ENCODE data around the gene MED12L.
"Not testable (repeated sequence)": the region's sequence is repeated elsewhere in the genome, so short reads cannot be mapped to it uniquely, and the experiment has no call there.

Gene MED12L

GRCh38 chr3:151387432-151387831, 302.0 kb downstream of the MED12L start:
- no peaks in the 10 kb centered on the region for H3K27me3 Mint-ChIP-seq
- no peak overlapping the region for H3K4me3 Mint-ChIP-seq
- no peaks in the 10 kb centered on the region for H3K36me3 Mint-ChIP-seq
- peaks cover 5% of the 10 kb centered on the region for H3K4me1 Mint-ChIP-seq (ENCODE audit: low read depth)
- no peak overlapping the region for H3K27ac Mint-ChIP-seq
- H3K9me3 Mint-ChIP-seq (ENCODE audit: low read depth), result no peaks in the 10 kb centered on the region

DNA sequence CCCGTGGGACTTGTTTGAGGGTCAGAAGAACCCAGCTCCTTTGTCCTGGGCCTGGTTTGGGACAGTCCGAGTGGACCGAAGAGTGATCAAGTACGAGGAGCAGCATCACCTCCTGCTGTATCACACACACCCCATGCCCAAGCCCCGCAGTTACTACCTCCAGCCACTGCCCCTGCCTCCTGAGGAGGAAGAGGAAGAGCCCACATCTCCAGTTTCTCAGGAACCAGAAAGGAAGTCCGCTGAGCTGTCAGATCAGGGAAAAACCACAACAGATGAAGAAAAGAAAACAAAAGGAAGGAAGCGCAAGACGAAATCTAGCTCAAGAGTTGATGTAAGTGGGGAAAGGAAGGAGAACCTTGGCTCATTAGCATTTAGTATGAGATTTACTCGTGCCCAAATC, 302.4 kb downstream of the MED12L start:
- H3K4me1 Mint-ChIP-seq (ENCODE audit: low read depth), result peaks cover 5% of the 10 kb centered on the region
- H3K36me3 Mint-ChIP-seq, result no peaks in the 10 kb centered on the region
- no peaks in the 10 kb centered on the region for H3K9me3 Mint-ChIP-seq (ENCODE audit: low read depth)
- H3K27ac Mint-ChIP-seq, result no peak overlapping the region
- H3K4me3 Mint-ChIP-seq, result no peak overlapping the region
- no peaks in the 10 kb centered on the region for H3K27me3 Mint-ChIP-seq

DNA sequence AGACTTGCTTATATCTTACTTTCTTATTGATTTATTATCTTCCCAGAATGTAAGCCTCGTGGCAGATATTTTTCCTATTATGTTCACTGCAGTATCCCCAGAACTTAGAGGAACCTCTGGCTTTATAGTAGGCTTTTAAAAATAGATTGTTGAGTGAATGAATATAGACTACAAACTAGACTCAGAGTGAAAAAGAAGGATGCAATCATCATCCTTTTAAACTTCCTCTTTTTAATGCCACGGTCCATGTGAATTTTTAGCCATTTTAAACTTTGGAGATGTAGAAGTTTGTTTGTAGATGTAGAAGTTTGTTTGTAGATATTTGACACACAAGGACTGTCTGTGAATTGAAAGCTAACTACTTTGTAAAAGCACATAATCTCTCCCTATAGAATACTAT, 306.3 kb downstream of the MED12L start:
- H3K36me3 Mint-ChIP-seq, result peaks cover 2% of the 10 kb centered on the region
- no peak overlapping the region for H3K27ac Mint-ChIP-seq
- H3K9me3 Mint-ChIP-seq (ENCODE audit: low read depth), result no peaks in the 10 kb centered on the region
- H3K4me1 Mint-ChIP-seq (ENCODE audit: low read depth), result no peaks in the 10 kb centered on the region
- no peaks in the 10 kb centered on the region for H3K27me3 Mint-ChIP-seq
- H3K4me3 Mint-ChIP-seq, result no peak overlapping the region

DNA sequence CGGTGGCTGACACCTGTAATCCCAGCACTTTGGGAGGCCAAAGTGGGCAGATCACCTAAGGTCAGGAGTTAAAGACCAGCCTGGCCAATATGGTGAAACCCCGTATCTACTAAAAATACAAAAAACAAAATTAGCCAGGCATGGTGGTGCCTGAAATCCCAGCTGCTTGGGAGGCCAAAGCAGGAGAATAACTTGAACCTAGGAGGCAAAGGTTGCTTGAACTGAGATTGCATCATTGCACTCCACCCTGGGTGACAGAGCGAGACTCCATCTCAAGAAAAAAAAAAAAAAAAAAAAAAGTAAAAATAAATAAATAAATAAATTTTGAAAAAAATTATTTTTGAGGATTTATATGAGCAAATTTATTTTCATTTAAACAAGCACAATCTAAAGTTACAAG, 306.7 kb downstream of the MED12L start:
- not testable (repeated sequence) for H3K9me3 Mint-ChIP-seq (ENCODE audit: low read depth); H3K27ac Mint-ChIP-seq; H3K27me3 Mint-ChIP-seq; H3K36me3 Mint-ChIP-seq; H3K4me1 Mint-ChIP-seq (ENCODE audit: low read depth); H3K4me3 Mint-ChIP-seq

DNA sequence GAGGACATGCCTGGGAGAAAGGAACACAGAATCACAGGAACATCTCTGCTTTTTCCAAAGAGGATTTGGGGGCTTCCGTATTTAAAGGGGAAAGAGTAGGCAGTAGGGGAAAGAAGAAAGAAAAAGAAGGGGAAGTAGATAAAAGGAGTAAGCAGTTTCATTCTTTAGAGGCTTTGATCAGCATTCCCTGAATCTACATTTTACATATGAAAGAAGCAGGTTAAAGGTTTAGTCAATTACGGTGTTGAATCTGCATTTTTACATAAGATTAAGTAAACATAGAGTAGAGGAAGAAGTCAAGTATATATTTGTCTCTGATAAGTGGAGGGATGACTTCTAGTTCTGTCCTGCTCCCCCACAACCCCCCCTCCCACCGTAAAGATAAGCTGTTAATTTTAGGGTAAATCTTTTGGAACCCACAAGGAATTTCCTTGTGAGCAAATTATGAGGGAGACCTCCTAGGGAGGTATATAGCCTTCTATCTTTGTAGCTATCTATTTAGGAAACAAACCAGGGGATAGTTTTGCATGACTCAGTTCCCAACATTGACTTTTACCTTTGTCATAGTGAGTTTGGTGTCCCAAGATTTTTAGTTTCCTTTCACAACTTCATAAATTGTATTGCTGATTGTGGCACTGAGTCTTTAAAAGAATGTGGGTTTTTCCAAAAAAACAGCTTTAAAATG, 307.8 kb downstream of the MED12L start:
- Mint-ChIP-seq H3K9me3 (ENCODE audit: low read depth) (no peaks in the 10 kb centered on the region), H3K27me3 (no peaks in the 10 kb centered on the region), H3K27ac (no peak overlapping the region), H3K4me3 (no peak overlapping the region), H3K4me1 (ENCODE audit: low read depth) (no peaks in the 10 kb centered on the region), H3K36me3 (peaks cover 2% of the 10 kb centered on the region)

- no peak overlapping the region for H3K27ac Mint-ChIP-seq
Measured at GRCh38 chr3:151393941-151394340, 308.5 kb downstream of the MED12L start.

GRCh38 chr3:151394611-151395010, 309.1 kb downstream of the MED12L start:
- Mint-ChIP-seq H3K27me3 (no peaks in the 10 kb centered on the region), H3K9me3 (ENCODE audit: low read depth) (no peaks in the 10 kb centered on the region), H3K4me1 (ENCODE audit: low read depth) (no peaks in the 10 kb centered on the region), H3K36me3 (peaks cover 2% of the 10 kb centered on the region), H3K4me3 (no peak overlapping the region), H3K27ac (no peak overlapping the region)

More at GRCh38 chr3:151393941-151394340, 308.5 kb downstream of the MED12L start:
- no peaks in the 10 kb centered on the region for H3K4me1 Mint-ChIP-seq (ENCODE audit: low read depth)
- H3K27me3 Mint-ChIP-seq, result no peaks in the 10 kb centered on the region
- H3K4me3 Mint-ChIP-seq, result no peak overlapping the region
- H3K36me3 Mint-ChIP-seq, result peaks cover 2% of the 10 kb centered on the region
- H3K9me3 Mint-ChIP-seq (ENCODE audit: low read depth), result no peaks in the 10 kb centered on the region

GRCh38 chr3:151395806-151396205, 310.3 kb downstream of the MED12L start:
- Mint-ChIP-seq H3K27me3 (no peaks in the 10 kb centered on the region), H3K36me3 (peaks cover 2% of the 10 kb centered on the region), H3K4me1 (ENCODE audit: low read depth) (no peaks in the 10 kb centered on the region), H3K27ac (no peak overlapping the region), H3K9me3 (ENCODE audit: low read depth) (no peaks in the 10 kb centered on the region), H3K4me3 (no peak overlapping the region)

DNA sequence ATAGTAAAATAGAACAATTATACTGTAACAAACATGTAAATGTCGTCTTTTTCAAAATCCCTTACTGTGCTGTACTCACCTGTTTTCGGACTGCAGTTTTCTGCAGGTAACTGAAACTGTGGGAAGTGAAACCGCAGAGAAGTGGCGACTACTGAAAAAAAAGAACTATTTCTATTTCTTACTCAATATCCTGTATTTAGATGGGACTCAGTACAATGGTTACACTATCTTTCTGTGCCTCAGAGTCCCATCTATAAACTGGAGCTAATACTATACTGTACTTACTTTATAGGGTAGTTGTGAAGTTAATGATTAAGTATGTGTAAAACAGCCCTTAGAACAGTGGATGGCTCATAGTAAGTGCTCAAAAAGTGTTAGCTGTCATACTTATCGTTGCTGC, 313.4 kb downstream of the MED12L start:
- Mint-ChIP-seq H3K9me3 (ENCODE audit: low read depth) (no peaks in the 10 kb centered on the region), H3K27ac (no peak overlapping the region), H3K4me3 (no peak overlapping the region)

DNA sequence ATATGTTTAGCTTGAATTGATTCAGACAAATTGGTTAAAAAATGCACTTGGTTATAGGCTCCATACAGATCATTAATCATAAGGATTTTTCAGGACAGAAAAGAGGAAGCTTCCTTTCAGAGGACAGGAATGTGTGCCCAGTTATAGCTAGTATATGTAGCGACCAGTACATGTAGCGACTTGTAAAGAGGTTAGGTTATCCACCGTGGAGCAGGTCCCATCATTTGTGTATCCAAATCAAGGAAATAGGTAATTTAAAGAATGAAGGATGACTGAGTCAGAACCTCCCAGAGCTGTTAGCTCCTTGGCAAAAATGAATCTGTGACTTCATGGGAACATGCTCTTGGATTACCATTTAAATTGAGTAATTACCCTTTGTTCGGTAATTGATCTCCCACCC, 314.9 kb downstream of the MED12L start:
- Mint-ChIP-seq H3K27me3 (no peaks in the 10 kb centered on the region), H3K27ac (no peak overlapping the region), H3K4me1 (ENCODE audit: low read depth) (no peaks in the 10 kb centered on the region), H3K9me3 (ENCODE audit: low read depth) (no peaks in the 10 kb centered on the region), H3K4me3 (no peak overlapping the region), H3K36me3 (peaks cover 2% of the 10 kb centered on the region)

More for the DNA sequence above, 313.4 kb downstream of the MED12L start:
- Mint-ChIP-seq H3K4me1 (ENCODE audit: low read depth) (no peaks in the 10 kb centered on the region), H3K36me3 (peaks cover 2% of the 10 kb centered on the region), H3K27me3 (no peaks in the 10 kb centered on the region)

- H3K36me3 Mint-ChIP-seq, result no peaks in the 10 kb centered on the region
- no peak overlapping the region for H3K4me3 Mint-ChIP-seq
- peaks cover 2% of the 10 kb centered on the region for H3K27me3 Mint-ChIP-seq
- no peak overlapping the region for H3K27ac Mint-ChIP-seq
- H3K9me3 Mint-ChIP-seq (ENCODE audit: low read depth), result no peaks in the 10 kb centered on the region
- no peaks in the 10 kb centered on the region for H3K4me1 Mint-ChIP-seq (ENCODE audit: low read depth)
Measured at GRCh38 chr3:151402349-151402748, 316.9 kb downstream of the MED12L start.

GRCh38 chr3:151403246-151403645, 317.8 kb downstream of the MED12L start:
- H3K36me3 Mint-ChIP-seq, result no peaks in the 10 kb centered on the region
- no peak overlapping the region for H3K4me3 Mint-ChIP-seq
- no peaks in the 10 kb centered on the region for H3K4me1 Mint-ChIP-seq (ENCODE audit: low read depth)
- no peaks in the 10 kb centered on the region for H3K9me3 Mint-ChIP-seq (ENCODE audit: low read depth)
- no peak overlapping the region for H3K27ac Mint-ChIP-seq
- H3K27me3 Mint-ChIP-seq, result peaks cover 2% of the 10 kb centered on the region

- Mint-ChIP-seq H3K36me3 (no peaks in the 10 kb centered on the region), H3K27me3 (peaks cover 2% of the 10 kb centered on the region), H3K4me1 (ENCODE audit: low read depth) (no peaks in the 10 kb centered on the region), H3K9me3 (ENCODE audit: low read depth) (no peaks in the 10 kb centered on the region), H3K27ac (no peak overlapping the region), H3K4me3 (no peak overlapping the region)
Measured at GRCh38 chr3:151404316-151404715, 318.9 kb downstream of the MED12L start.

DNA sequence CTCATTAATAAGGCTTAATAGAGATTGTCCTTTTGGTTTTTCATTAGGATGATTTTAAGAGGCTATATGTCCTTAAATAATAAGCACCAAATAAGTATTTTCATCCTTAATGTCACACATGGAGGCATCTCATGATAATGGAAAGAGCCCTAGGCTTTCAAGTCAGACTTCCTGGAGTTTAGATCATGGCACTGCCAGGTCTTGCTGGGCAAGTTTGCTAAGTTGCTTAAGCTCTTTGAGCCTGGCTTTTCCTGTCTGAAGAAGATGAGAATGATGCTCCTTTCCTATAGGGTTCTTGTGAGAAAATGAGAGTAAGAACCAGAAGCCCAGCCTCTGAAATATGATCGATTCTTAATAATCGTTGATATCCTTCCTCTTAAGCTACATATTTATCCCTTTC, 322.5 kb downstream of the MED12L start:
- Mint-ChIP-seq H3K36me3 (no peaks in the 10 kb centered on the region), H3K27me3 (peaks cover 2% of the 10 kb centered on the region), H3K9me3 (ENCODE audit: low read depth) (no peaks in the 10 kb centered on the region), H3K27ac (no peak overlapping the region), H3K4me1 (ENCODE audit: low read depth) (no peaks in the 10 kb centered on the region), H3K4me3 (no peak overlapping the region)

DNA sequence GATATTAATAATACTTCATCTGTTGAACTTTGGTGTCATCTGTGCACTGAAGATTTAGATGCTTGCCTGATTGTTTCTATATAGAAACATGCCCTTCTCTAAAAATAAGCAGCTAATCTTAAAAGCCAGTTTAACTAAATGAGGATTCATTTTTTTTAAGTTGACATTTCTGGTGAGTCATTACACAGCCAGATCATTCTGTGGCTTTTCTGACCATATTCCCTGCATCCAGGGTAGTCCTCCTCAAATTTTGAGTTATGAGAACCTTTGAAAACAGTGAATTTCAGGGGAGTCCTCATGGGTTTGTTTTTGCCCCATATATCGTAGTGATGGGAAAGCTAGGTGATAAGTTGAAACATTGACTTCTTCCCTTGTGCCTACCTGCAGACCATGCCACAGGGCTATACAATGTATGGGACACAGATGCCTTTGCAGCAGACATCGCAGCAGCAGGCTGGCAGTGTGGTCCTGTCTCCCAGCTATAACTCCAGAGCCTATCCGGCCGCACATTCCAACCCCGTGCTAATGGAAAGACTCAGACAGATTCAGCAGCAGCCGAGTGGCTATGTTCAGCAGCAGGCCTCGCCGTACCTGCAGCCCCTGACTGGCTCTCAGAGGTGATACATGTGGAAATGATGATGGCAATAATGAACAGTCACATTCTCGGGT, 325.6 kb downstream of the MED12L start:
- H3K36me3 Mint-ChIP-seq, result peaks cover 3% of the 10 kb centered on the region
- H3K4me1 Mint-ChIP-seq (ENCODE audit: low read depth), result no peaks in the 10 kb centered on the region
- H3K4me3 Mint-ChIP-seq, result no peak overlapping the region
- H3K27me3 Mint-ChIP-seq, result peaks cover 2% of the 10 kb centered on the region
- no peak overlapping the region for H3K27ac Mint-ChIP-seq
- peaks cover 5% of the 10 kb centered on the region for H3K9me3 Mint-ChIP-seq (ENCODE audit: low read depth)

GRCh38 chr3:151412989-151413388, 327.5 kb downstream of the MED12L start:
- Mint-ChIP-seq H3K4me1 (ENCODE audit: low read depth) (no peaks in the 10 kb centered on the region), H3K36me3 (peaks cover 3% of the 10 kb centered on the region), H3K9me3 (ENCODE audit: low read depth) (peaks cover 5% of the 10 kb centered on the region), H3K4me3 (no peak overlapping the region), H3K27ac (no peak overlapping the region), H3K27me3 (no peaks in the 10 kb centered on the region)
